ENCODE data around the gene PTPRF.
A peak's percentile ranks its signal among the peaks of the same experiment; 100 is the strongest.

Gene PTPRF

DNA sequence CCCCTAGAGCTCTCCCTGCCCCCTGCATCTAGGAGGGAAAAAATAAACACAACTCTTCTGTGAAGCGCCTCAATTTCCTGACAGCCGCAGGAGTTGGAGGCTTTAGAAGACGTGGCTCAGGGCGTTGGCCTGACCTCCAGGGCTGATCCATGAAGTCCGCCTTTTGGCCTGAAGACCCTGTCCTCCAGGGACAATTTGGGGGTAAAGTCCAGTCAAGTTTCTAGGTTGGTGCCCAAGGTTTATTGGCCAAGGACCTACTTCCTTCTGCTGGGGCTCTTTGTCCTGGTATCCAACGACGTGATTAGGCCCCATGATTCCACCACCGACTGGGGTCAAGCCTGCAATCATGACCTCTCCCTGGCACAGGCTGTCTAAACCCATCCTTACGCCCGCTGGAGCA lies 54.9 kb downstream of the PTPRF start:
- DNase-seq, result no peak

GRCh38 chr1:43586136-43586731 lies 55.6 kb downstream of the PTPRF start:
- DNase-seq, result peak; percentile 98

DNA sequence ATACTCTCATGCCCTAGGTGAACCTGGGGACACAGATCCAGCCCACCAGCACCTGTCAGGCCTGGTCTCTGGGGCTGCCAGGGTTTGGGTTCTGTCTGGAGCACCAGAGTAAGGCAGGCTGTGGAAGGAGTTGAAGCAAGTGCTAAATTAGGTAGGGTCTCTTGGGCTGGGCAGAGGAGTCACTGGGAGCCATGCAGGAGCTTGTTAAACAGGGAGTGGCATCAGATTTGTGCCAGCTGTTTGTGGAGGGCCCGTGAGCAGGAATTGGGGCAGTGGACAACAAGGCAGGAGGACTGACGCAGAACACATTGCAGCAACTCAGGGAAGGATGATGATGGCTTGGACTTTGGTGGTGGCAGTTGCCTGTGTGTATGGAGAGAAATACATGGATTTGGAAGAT lies 56.3 kb downstream of the PTPRF start:
- no peak for DNase-seq

DNA sequence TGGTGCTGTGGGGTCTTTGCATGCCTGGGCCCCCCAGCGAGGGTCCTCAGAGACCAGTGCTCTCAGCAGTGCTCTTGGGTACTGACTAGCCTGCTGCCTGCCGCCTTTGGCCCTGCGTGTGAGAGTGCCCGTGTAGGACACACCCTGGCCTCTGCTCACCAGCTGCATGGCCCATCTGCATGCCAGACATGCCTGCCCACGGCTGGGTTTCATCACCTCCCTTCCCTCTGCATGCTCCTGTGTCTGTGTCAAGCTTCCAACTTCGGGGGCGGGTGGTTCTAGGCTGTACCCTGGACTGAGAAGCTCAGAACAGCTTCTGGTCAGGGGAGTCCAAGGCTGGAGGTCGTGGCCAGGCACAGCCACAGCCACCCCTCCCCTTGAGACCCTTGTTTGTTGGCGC lies 56.9 kb downstream of the PTPRF start:
- no peak for DNase-seq

- DNase-seq, result no peak
Measured at GRCh38 chr1:43588592-43588991, 57.9 kb downstream of the PTPRF start.

GRCh38 chr1:43590388-43590925 lies 59.8 kb downstream of the PTPRF start:
- no peak for DNase-seq

DNA sequence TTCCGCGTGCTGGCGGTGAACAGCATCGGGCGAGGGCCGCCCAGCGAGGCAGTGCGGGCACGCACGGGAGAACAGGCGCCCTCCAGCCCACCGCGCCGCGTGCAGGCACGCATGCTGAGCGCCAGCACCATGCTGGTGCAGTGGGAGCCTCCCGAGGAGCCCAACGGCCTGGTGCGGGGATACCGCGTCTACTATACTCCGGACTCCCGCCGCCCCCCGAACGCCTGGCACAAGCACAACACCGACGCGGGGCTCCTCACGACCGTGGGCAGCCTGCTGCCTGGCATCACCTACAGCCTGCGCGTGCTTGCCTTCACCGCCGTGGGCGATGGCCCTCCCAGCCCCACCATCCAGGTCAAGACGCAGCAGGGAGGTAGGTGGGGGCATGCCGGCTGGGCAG lies 60.5 kb downstream of the PTPRF start:
- DNase-seq, result no peak

GRCh38 chr1:43592051-43592665 lies 61.5 kb downstream of the PTPRF start:
- DNase-seq, result no peak

GRCh38 chr1:43592974-43593683 lies 62.4 kb downstream of the PTPRF start:
- DNase-seq, result no peak

DNA sequence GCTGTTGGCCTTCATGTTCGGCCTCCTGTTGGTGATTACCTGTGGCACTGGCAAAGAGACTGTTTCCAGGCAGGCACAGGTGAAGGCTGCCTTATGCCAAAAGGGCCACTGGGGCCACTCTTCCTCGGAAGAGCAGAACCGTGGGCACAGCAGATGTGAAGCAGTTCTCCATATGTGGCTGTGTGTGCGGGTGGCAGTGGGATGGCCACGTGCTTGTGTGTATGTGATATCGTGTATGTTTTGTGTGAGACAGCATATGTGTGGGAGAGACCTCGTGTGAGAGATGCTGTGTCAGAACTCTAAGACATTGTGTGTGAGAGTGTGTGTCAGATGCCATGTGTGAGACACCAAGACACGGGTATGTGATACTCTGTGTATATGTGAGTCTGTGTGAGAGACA lies 65.9 kb downstream of the PTPRF start:
- no peak for DNase-seq

DNA sequence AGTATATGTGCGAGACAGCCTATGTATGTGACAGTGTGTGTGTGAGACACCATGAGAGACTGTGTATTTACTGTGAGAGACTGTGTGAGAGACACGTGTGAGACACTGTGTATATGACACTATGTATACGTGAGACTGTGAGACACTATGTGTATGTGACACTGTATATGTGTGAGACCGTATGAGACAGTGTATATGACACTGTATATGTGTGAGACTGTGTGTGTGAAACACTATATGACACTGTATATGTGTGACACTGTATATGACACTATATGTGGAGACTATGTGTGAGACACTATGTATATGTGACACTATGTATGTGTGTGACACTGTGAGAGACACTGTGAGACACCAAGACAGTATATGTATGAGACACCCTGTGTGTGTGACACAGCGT lies 66.3 kb downstream of the PTPRF start:
- DNase-seq, result no peak

GRCh38 chr1:43597721-43598120 lies 67.0 kb downstream of the PTPRF start:
- no peak for DNase-seq

DNA sequence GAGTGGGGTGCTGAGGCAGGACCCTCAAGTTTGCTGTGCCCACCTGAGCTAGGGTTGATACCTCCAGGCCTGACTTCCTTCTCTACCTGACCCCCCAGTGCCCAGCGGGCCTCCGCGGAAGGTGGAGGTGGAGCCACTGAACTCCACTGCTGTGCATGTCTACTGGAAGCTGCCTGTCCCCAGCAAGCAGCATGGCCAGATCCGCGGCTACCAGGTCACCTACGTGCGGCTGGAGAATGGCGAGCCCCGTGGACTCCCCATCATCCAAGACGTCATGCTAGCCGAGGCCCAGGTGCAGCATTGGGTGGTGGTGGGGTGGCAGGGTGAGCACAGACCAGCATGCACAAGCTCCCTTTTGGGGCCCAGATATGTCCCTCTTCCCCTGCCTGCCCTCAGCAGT lies 67.9 kb downstream of the PTPRF start:
- no peak for DNase-seq

DNA sequence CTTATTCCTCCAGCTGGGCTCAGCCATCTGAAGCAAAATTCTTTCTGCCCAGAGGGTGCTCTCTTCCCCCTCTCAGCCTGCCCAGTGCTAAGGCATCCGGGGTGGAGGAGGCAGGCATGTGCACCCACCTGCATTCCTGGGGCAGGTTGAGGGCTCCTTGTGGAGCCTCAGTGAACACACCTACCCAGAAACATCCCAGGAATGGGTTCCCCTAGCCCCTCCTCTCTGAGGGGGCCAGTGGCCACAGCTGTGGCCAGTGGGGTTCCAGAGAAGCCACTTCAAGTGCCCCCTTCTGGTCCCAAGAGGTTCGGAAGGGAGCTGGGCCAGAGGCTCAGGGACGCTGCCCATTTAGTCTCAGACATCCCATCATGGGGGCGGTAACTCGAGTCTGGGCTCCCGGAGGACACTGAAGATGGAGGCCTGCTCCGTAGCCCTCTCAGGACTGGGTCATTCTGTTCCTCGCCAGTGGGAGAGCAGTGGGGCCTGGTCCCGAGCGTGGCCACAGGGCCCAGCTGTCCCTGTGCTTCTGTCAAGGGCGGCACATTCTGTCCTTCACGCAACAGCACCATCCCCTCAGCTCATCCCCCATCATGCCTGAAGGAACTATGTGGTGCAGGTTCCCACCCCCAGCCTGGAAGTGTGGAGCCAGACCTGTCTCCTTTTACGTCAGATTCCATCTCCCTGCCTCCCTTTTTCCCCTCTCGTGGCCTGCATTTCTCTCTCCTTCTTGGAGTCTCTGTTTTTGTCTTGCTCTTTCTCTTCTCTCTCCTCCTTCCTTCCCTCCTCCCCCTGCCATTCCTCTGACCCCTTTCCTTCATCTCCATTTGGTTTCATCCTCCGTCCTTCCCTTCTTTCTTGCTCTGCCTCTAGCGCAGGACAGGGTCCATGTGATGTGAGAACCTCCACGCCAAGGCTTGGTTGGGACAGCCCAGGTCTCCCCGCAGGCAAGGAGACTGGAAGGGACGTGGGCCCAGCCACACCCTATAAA lies 69.6 kb downstream of the PTPRF start:
- DNase-seq, result no peak

DNA sequence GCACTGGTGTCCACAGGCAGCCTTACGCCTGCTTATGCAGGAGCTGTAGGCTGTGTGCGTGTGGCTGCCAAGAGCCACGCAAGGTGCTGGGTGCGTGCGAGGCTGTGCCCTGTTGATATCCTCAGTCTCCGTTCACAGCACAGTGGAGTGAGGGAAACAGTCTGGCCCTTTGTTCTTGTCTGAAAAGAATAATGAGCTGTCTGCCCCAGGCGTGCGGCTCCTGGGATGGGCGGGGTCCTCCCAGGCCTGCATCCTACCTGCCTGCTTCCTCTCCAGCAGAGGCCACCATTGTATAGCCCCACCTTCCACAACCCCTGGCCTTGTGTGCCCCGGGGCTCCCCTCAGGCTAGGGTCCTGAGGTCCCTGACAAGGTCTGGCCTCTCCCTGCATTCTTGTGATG lies 72.3 kb downstream of the PTPRF start:
- no peak for DNase-seq

- DNase-seq, result no peak
Measured at GRCh38 chr1:43604192-43604591, 73.5 kb downstream of the PTPRF start.

- no peak for DNase-seq
Measured at GRCh38 chr1:43605157-43605556, 74.5 kb downstream of the PTPRF start.

DNA sequence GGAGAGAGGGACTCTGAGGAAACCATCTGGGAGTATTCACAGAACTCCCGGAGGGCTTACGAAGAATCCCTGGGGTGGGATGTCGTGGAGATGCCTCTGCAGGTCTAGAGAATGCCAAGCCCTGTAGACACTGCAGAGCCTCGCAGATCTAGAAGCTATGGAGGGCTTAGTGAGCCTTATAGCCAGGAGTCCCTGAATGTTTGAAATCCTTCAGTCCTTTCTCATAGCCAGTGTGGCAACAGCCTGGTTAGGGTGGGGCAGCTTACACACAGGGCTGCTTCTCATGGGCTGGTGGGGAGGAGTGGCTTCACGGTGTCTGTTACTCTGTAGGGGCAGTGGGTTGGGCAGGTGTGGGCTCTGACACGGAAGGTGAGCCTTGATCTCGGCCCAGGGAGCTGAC lies 75.1 kb downstream of the PTPRF start:
- DNase-seq, result no peak

DNA sequence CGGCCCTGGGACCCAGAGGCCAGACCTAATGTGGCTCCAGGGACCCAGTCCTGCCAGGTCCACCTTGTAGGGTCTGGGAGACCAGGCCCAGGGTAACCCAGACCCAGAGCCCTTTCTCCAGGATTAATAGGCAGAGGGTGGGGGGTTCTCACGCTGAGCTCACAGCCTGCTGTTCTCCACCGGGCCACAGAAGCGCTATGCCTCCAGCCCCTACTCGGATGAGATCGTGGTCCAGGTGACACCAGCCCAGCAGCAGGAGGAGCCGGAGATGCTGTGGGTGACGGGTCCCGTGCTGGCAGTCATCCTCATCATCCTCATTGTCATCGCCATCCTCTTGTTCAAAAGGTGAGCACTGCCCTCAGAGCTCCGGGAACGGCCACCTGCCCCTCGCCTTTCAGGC lies 75.9 kb downstream of the PTPRF start:
- DNase-seq, result no peak

GRCh38 chr1:43608827-43609226 lies 78.1 kb downstream of the PTPRF start:
- DNase-seq, result no peak

DNA sequence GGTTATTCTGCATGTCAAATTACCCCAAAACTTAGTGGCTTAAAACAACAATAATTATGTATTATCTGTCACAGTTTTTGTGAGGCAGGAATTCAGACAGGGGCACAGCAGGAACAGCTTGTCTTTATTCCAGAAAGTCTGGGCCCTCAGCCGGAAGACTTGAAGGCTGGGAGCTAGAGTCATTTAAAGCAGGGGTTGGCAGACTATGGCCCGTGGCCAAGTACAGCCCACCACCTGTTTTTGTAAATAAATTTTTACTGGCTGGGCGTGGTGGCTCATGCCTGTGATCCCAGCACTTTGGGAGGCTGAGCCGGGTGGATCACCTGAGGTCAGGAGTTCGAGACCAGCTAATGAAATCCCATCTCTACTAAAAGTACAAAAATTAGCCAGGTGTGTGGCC lies 79.7 kb downstream of the PTPRF start:
- DNase-seq, result no peak

- no peak for DNase-seq
Measured at GRCh38 chr1:43611950-43612349, 81.3 kb downstream of the PTPRF start.

GRCh38 chr1:43612406-43612805 lies 81.7 kb downstream of the PTPRF start:
- no peak for DNase-seq
